Measurements from ENCODE around the gene OR8B8.
"Not testable (repeated sequence)": the region's sequence is repeated elsewhere in the genome, so short reads cannot be mapped to it uniquely, and the experiment has no call there.

DNA sequence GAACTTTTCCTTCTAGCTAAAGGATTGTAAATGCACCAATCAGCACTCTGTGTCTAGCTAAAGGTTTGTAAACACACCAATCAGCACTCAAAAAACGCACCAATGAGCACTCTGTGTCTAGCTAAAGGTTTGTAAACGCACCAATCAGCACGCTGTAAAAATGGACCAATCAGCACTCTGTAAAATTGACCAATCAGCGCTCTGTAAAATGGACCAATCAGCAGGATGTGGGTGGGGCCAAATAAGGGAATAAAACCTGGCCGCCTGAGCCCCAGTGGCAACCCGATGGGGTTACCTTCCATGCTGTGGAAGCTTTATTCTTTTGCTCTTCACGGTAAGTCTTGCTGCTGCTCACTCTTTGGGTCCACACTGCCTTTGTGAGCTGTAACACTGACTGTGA is 13.9 kb upstream of the OR8B8 start:
- not testable (repeated sequence) for TF ChIP-seq EZH2 (IDR thresholded peaks at IDR 0.05); FOXP2 (optimal IDR thresholded peaks at IDR 0.05; ENCODE audit: control extremely low read depth, extremely low read length, insufficient read depth)

Data from SK-N-MC (cell line).